PC-9 (cell line): ENCODE results near the gene NUP107. TPM values are rescaled to one million over a fixed set of nuclear protein-coding genes. Genes with fewer than 3 reads are reported as not detected.

ENCODE experiments used
- BruUV-seq: library from RNA; stranded (reverse); fragments of 400-500 nt; replicated peaks from 2 replicates; lab custom pipeline; 2021; lab: Mats Ljungman, UMichigan
- CTCF ChIA-PET: fragments of 300-600 bp; sonication (Branson Sonifier 250); formaldehyde crosslinking; loops from one replicate; lab custom pipeline; 2022; ENCODE audit warnings: antibody characterized with exemption; lab: Charles Lee
- POLR2A ChIA-PET: fragments of 300-600 bp; sonication (Branson Sonifier 250); formaldehyde crosslinking; loops from one replicate; lab custom pipeline; 2022; ENCODE audit warnings: antibody characterized with exemption; ENCODE audit not compliant: unreplicated experiment; lab: Charles Lee
- DNase-seq, 2 experiments: peaks; one replicate each; pipeline versions ENCODE4 v3.0.0 to v3.0.0-alpha.2; 2015 to 2022; ENCODE audit warnings: mixed read lengths in 1 of 2
- H2AFZ ChIP-seq: fragments of 200-600 bp; sonication (generic); 2 replicates; pipeline ENCODE4 v1.8.1; 2017; ENCODE audit warnings: antibody characterized with exemption
- H3F3A ChIP-seq: fragments of 200-600 bp; sonication (generic); 2 replicates; pipeline ENCODE4 v1.8.1; 2017; ENCODE audit warnings: antibody characterized with exemption, mild to moderate bottlenecking, low read depth; ENCODE audit not compliant: insufficient read depth
- H3K27ac ChIP-seq: fragments of 200-600 bp; sonication (generic); 2 replicates; pipeline ENCODE4 v1.6.1; 2016; ENCODE audit warnings: mixed run types
- H3K27me3 ChIP-seq: fragments of 200-600 bp; sonication (generic); 2 replicates; pipeline ENCODE4 v1.6.1; 2016; ENCODE audit warnings: low read depth, mixed run types; ENCODE audit not compliant: insufficient read depth
- H3K36me3 ChIP-seq: fragments of 200-600 bp; sonication (generic); 2 replicates; pipeline ENCODE4 v1.6.1; 2016; ENCODE audit warnings: low read depth, mixed run types
- H3K4me1 ChIP-seq: fragments of 200-600 bp; sonication (generic); replicated peaks from 2 replicates; pipeline ENCODE4 v1.6.1; 2016; ENCODE audit warnings: mixed run types; ENCODE audit not compliant: insufficient read depth
- H3K4me2 ChIP-seq: fragments of 200-600 bp; sonication (generic); 2 replicates; pipeline ENCODE4 v1.6.1; 2017; ENCODE audit warnings: mixed run types
- H3K4me3 ChIP-seq: fragments of 200-600 bp; sonication (generic); 2 replicates; pipeline ENCODE4 v1.6.1; 2016; ENCODE audit warnings: mixed run types
- H3K79me2 ChIP-seq: fragments of 200-600 bp; sonication (generic); 2 replicates; pipeline ENCODE4 v1.6.1; 2017; ENCODE audit warnings: low read depth, mixed run types
- H3K9me2 ChIP-seq: fragments of 200-600 bp; sonication (generic); 2 replicates; pipeline ENCODE4 v1.8.1; 2017; ENCODE audit warnings: mild to moderate bottlenecking; ENCODE audit not compliant: insufficient read depth
- H3K9me3 ChIP-seq: fragments of 200-600 bp; sonication (generic); 2 replicates; pipeline ENCODE4 v1.8.1; 2016; ENCODE audit warnings: low read depth; ENCODE audit not compliant: insufficient read depth
- H4K20me1 ChIP-seq: fragments of 200-600 bp; sonication (generic); 2 replicates; pipeline ENCODE4 v1.8.1; 2017; ENCODE audit not compliant: insufficient read depth
- EZH2 ChIP-seq: fragments of 200-600 bp; sonication (generic); IDR thresholded peaks from 2 replicates; pipeline ENCODE4 v1.8.0; 2017; ENCODE audit warnings: antibody characterized with exemption, low read depth
- intact Hi-C: fragments of 100-400 bp; cut with micrococcal nuclease; formaldehyde crosslinking; loops from one replicate; pipeline ENCODE4 v1.10.0; 2022; ENCODE audit not compliant: unreplicated experiment
- total RNA-seq: library from RNA; stranded (reverse); gene quantifications from 2 replicates; pipeline ENCODE4 v1.2.3, GENCODE V29; 2021
- TF ChIP-seq, protein P1 (sequence below): fragments of 200-600 bp; sonication (generic); conservative IDR thresholded peaks from 2 replicates; pipeline ENCODE4 v1.6.1; 2017; ENCODE audit warnings: mixed run types, antibody characterized with exemption, mild to moderate bottlenecking, moderate library complexity

Gene NUP107
- total RNA-seq, 1 experiment from 2014 or later, result 84.9 TPM

DNA sequence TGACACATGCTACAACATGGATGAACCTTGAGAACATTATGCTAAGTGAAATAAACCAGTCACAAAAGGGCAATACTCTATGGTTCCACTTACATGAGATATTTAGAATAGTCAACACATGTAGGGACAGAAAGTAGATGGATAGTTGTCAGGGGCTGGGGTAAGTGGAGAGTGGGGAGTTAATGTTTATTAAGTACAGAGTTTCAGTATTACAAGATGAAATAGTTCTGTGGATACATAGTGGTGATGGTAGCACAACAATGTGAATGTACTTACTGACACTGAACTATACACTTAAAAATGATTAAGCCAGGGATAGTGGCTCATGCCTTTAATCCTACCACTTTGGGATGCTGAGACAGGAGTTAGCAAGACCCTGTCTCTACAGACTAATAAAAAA, 8.7 kb downstream of the NUP107 start:
- H3K27me3 ChIP-seq, result no peaks in the 10 kb centered on the region
- intact Hi-C loops, result no loop called here
- no peak for DNase-seq
- H3K4me3 ChIP-seq, result no peak overlapping the region
- H3F3A ChIP-seq, result no peaks in the 10 kb centered on the region
- no peaks in the 10 kb centered on the region for H3K79me2 ChIP-seq
- H3K9me3 ChIP-seq, result no peaks in the 10 kb centered on the region
- no peak overlapping the region for H3K4me2 ChIP-seq
- BruUV-seq, result no TSS peak
- no peaks in the 10 kb centered on the region for H3K9me2 ChIP-seq
- no peak overlapping the region for H3K27ac ChIP-seq
- POLR2A ChIA-PET, result no interaction called here
- H3K4me1 ChIP-seq, result no peaks in the 10 kb centered on the region
- TF ChIP-seq, protein P1, sequence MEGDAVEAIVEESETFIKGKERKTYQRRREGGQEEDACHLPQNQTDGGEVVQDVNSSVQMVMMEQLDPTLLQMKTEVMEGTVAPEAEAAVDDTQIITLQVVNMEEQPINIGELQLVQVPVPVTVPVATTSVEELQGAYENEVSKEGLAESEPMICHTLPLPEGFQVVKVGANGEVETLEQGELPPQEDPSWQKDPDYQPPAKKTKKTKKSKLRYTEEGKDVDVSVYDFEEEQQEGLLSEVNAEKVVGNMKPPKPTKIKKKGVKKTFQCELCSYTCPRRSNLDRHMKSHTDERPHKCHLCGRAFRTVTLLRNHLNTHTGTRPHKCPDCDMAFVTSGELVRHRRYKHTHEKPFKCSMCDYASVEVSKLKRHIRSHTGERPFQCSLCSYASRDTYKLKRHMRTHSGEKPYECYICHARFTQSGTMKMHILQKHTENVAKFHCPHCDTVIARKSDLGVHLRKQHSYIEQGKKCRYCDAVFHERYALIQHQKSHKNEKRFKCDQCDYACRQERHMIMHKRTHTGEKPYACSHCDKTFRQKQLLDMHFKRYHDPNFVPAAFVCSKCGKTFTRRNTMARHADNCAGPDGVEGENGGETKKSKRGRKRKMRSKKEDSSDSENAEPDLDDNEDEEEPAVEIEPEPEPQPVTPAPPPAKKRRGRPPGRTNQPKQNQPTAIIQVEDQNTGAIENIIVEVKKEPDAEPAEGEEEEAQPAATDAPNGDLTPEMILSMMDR, result no peak
- no peak for TF ChIP-seq EZH2
- CTCF ChIA-PET, result no interaction called here
- H2AFZ ChIP-seq, result no peak overlapping the region
- no peaks in the 10 kb centered on the region for H4K20me1 ChIP-seq
- peaks cover 36% of the 10 kb centered on the region for H3K36me3 ChIP-seq

DNA sequence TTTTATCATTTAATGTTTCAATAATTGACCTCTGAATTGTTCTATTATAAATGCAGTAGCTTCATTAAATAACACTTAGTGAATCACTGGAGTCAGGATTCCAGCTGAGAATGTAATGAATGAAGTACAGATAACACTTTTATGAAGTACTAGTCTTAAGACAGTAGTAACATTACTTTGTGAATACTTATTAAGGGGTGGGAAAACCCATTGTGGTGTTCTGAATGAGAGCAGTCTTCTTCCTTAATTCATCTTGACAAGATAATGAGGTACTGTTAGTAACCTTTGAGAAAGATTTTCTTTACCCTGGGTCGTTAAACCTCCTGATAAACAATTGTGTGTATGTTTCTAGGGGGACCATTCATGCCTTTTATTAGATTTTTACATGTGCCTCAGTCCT, 12.7 kb downstream of the NUP107 start:
- H4K20me1 ChIP-seq, result no peaks in the 10 kb centered on the region
- TF ChIP-seq, protein P1, result no peak
- TF ChIP-seq EZH2, result no peak

DNA sequence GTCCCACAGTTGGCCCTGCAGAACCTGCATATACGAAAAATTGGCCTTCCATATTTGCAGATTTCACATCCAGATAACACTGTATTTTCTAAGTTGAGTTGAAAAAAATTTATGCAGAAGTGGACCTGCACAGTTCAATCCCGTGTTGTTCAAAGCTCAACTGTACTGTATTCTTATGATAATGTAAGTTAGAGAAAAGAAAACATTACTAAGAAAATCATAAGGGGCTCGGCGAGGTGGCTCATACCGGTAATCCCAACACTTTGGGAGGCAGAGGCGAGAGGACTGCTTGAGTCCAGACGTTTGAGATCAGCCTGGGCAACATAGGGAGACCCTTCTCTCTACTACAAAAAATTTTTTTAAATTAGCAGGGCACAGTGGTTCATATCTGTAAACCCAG, 41.0 kb downstream of the NUP107 start:
- intact Hi-C loops, result no loop called here
- no peaks in the 10 kb centered on the region for H3K4me1 ChIP-seq
- H3K4me2 ChIP-seq, result no peak overlapping the region
- H3K27ac ChIP-seq, result no peak overlapping the region
- no TSS peak for BruUV-seq
- peaks cover 14% of the 10 kb centered on the region; the same call in 1 of the 2 replicates for H3K36me3 ChIP-seq
- no peak overlapping the region for H3K4me3 ChIP-seq
- H4K20me1 ChIP-seq, result no peaks in the 10 kb centered on the region
- CTCF ChIA-PET, result no interaction called here
- H3K9me2 ChIP-seq, result no peaks in the 10 kb centered on the region
- H3K9me3 ChIP-seq, result no peaks in the 10 kb centered on the region
- no peak for DNase-seq
- no peaks in the 10 kb centered on the region for H3K79me2 ChIP-seq
- no peaks in the 10 kb centered on the region for H3K27me3 ChIP-seq
- no peak for TF ChIP-seq EZH2
- TF ChIP-seq, protein P1, result no peak
- H3F3A ChIP-seq, result no peaks in the 10 kb centered on the region
- POLR2A ChIA-PET, result no interaction called here
- no peak overlapping the region for H2AFZ ChIP-seq

More for the DNA sequence above, 12.7 kb downstream of the NUP107 start:
- H3K9me2 ChIP-seq, result no peaks in the 10 kb centered on the region
- H3K79me2 ChIP-seq, result no peaks in the 10 kb centered on the region
- BruUV-seq, result no TSS peak
- ChIA-PET POLR2A (no interaction called here), CTCF (no interaction called here)
- H3K4me2 ChIP-seq, result no peak overlapping the region
- no peak overlapping the region for H3K27ac ChIP-seq
- no peaks in the 10 kb centered on the region for H3F3A ChIP-seq
- no peaks in the 10 kb centered on the region for H3K9me3 ChIP-seq
- intact Hi-C loops, result no loop called here
- no peaks in the 10 kb centered on the region for H3K4me1 ChIP-seq
- H2AFZ ChIP-seq, result no peak overlapping the region
- no peaks in the 10 kb centered on the region for H3K27me3 ChIP-seq
- no peak for DNase-seq
- H3K4me3 ChIP-seq, result no peak overlapping the region
- peaks cover 25% of the 10 kb centered on the region for H3K36me3 ChIP-seq
